HTR-8/SVneo (cell line): ENCODE measurements around the gene MAGEA11.
"Not testable (repeated sequence)": the region's sequence is repeated elsewhere in the genome, so short reads cannot be mapped to it uniquely, and the experiment has no call there.

Experiments used
- DNase-seq: peaks from one replicate; pipeline ENCODE4 v3.0.0; 2011; ENCODE audit warnings: low spot score, mixed read lengths; ENCODE audit not compliant: insufficient read length
- FAIRE-seq: peaks from 2 replicates; lab custom pipeline; 2011; peaks lifted over from hg19 to GRCh38; lab: Jason Lieb, UNC

MAGEA11 gene

GRCh38 chrX:149711545-149712236 is at the start of gene MAGEA11:
Gene MAGEA11 (plus strand): TSS chrX:149712060. CDS start chrX:149713160, 1,100 bp downstream.
- no peak for DNase-seq
- no peak for FAIRE-seq

GRCh38 chrX:149675088-149675487 is 36.8 kb upstream of the MAGEA11 start:
- not testable (repeated sequence) for FAIRE-seq

GRCh38 chrX:149675554-149675953 is 36.3 kb upstream of the MAGEA11 start:
- not testable (repeated sequence) for DNase-seq, FAIRE-seq

More at GRCh38 chrX:149675088-149675487, 36.8 kb upstream of the MAGEA11 start:
- not testable (repeated sequence) for DNase-seq

- DNase-seq, FAIRE-seq: not testable (repeated sequence)
Observed at GRCh38 chrX:149679164-149679678, 32.6 kb upstream of the MAGEA11 start.

- FAIRE-seq: no peak
- no peak for DNase-seq
Observed at GRCh38 chrX:149681182-149681581, 30.7 kb upstream of the MAGEA11 start.

- DNase-seq (no peak), FAIRE-seq (no peak)
Observed at GRCh38 chrX:149682031-149682430, 29.8 kb upstream of the MAGEA11 start.

GRCh38 chrX:149682956-149683947 is 28.6 kb upstream of the MAGEA11 start:
- FAIRE-seq (no peak), DNase-seq (no peak)

- DNase-seq: no peak
- FAIRE-seq: no peak
Observed at GRCh38 chrX:149683966-149684730, 27.7 kb upstream of the MAGEA11 start.

- DNase-seq (no peak), FAIRE-seq (no peak)
Observed at GRCh38 chrX:149687991-149688390, 23.9 kb upstream of the MAGEA11 start.

GRCh38 chrX:149688552-149688951 is 23.3 kb upstream of the MAGEA11 start:
- FAIRE-seq (no peak), DNase-seq (no peak)

- no peak for FAIRE-seq
Observed at GRCh38 chrX:149691794-149692193, 20.1 kb upstream of the MAGEA11 start.

GRCh38 chrX:149692686-149693272 is 19.1 kb upstream of the MAGEA11 start:
- DNase-seq, FAIRE-seq: not testable (repeated sequence)

More at GRCh38 chrX:149691794-149692193, 20.1 kb upstream of the MAGEA11 start:
- DNase-seq: no peak

GRCh38 chrX:149699761-149700160 is 12.1 kb upstream of the MAGEA11 start:
- no peak for FAIRE-seq
- DNase-seq: no peak

- DNase-seq (no peak), FAIRE-seq (no peak)
Observed at GRCh38 chrX:149704664-149705063, 7.2 kb upstream of the MAGEA11 start.

GRCh38 chrX:149707147-149707901 is 4.5 kb upstream of the MAGEA11 start:
- DNase-seq (no peak), FAIRE-seq (no peak)

- FAIRE-seq: no peak
Observed at GRCh38 chrX:149712831-149713230, 971 bp downstream of the MAGEA11 start.

GRCh38 chrX:149713279-149714050 is 1.6 kb downstream of the MAGEA11 start:
- FAIRE-seq: no peak

More at GRCh38 chrX:149712831-149713230, 971 bp downstream of the MAGEA11 start:
- DNase-seq: no peak

GRCh38 chrX:149715468-149715867 is 3.6 kb downstream of the MAGEA11 start:
- FAIRE-seq: no peak
- DNase-seq: no peak

More at GRCh38 chrX:149713279-149714050, 1.6 kb downstream of the MAGEA11 start:
- DNase-seq: no peak
